HEK293T (cell line): Measurements from ENCODE around the gene UGGT1.

Experiments
- CTCF ChIA-PET: fragments of 350-600 bp; formaldehyde crosslinking; extraction: SDS; loops from one replicate; lab custom pipeline; 2021; ENCODE audit warnings: antibody characterized with exemption, inconsistent platforms; lab: Yijun Ruan, JAX
- POLR2A ChIA-PET: fragments of 350-600 bp; formaldehyde crosslinking; extraction: SDS; loops from one replicate; lab custom pipeline; 2020; ENCODE audit warnings: antibody characterized with exemption, inconsistent platforms; lab: Yijun Ruan, JAX
- DNase-seq: peaks from one replicate; pipeline ENCODE4 v3.0.0; 2012; ENCODE audit warnings: mixed read lengths; ENCODE audit errors: extremely low spot score
- ARNT ChIP-seq: fragments of 450-650 bp; IDR thresholded peaks from 2 replicates; pipeline ENCODE4 v1.6.1; 2017; ENCODE audit warnings: mild to moderate bottlenecking
- BHLHE40 ChIP-seq: fragments of 450-650 bp; IDR thresholded peaks from 2 replicates; pipeline ENCODE4 v1.6.1; 2016; ENCODE audit warnings: mild to moderate bottlenecking, moderate library complexity, borderline replicate concordance
- CTBP1 ChIP-seq: fragments of 450-650 bp; IDR thresholded peaks from 2 replicates; pipeline ENCODE4 v1.6.1; 2016; ENCODE audit warnings: borderline replicate concordance
- ELF4 ChIP-seq: fragments of 450-650 bp; IDR thresholded peaks from 2 replicates; pipeline ENCODE4 v1.6.1; 2017; ENCODE audit warnings: antibody characterized with exemption
- FOXA1 ChIP-seq: fragments of 450-650 bp; IDR thresholded peaks from 2 replicates; pipeline ENCODE4 v1.6.1; 2016; ENCODE audit warnings: mild to moderate bottlenecking
- FOXK2 ChIP-seq: fragments of 450-650 bp; IDR thresholded peaks from 2 replicates; pipeline ENCODE4 v1.6.1; 2016; ENCODE audit warnings: mild to moderate bottlenecking
- FOXM1 ChIP-seq: fragments of 450-650 bp; IDR thresholded peaks from 2 replicates; pipeline ENCODE4 v1.6.1; 2017; ENCODE audit warnings: mild to moderate bottlenecking, borderline replicate concordance
- HDGF ChIP-seq: fragments of 450-650 bp; IDR thresholded peaks from 2 replicates; pipeline ENCODE4 v1.6.1; 2017; ENCODE audit warnings: antibody characterized with exemption, borderline replicate concordance
- L3MBTL2 ChIP-seq: fragments of 450-650 bp; conservative IDR thresholded peaks from 2 replicates; pipeline ENCODE4 v1.6.1; 2016; ENCODE audit warnings: mild to moderate bottlenecking
- LEF1 ChIP-seq: fragments of 450-650 bp; IDR thresholded peaks from 2 replicates; pipeline ENCODE4 v1.6.1; 2017; ENCODE audit warnings: mild to moderate bottlenecking, borderline replicate concordance
- NFRKB ChIP-seq: fragments of 450-650 bp; IDR thresholded peaks from 2 replicates; pipeline ENCODE4 v1.6.1; 2016; ENCODE audit warnings: mild to moderate bottlenecking, moderate library complexity
- PKNOX1 ChIP-seq: fragments of 450-650 bp; IDR thresholded peaks from 2 replicates; pipeline ENCODE4 v1.6.1; 2016
- SP1 ChIP-seq: fragments of 450-650 bp; IDR thresholded peaks from 2 replicates; pipeline ENCODE4 v1.6.1; 2017
- SUZ12 ChIP-seq: fragments of 450-650 bp; IDR thresholded peaks from 2 replicates; pipeline ENCODE4 v1.6.1; 2016; ENCODE audit warnings: mild to moderate bottlenecking
- TARDBP ChIP-seq: fragments of 450-650 bp; IDR thresholded peaks from 2 replicates; pipeline ENCODE4 v1.6.1; 2016
- ZNF384 ChIP-seq: fragments of 450-650 bp; IDR thresholded peaks from 2 replicates; pipeline ENCODE4 v1.6.1; 2016

The UGGT1 gene

GRCh38 chr2:128159437-128159836, 68.4 kb downstream of the UGGT1 start:
- no peak for DNase-seq
- TF ChIP-seq LEF1: no peak
- TF ChIP-seq HDGF: no peak
- no peak for TF ChIP-seq BHLHE40
- TF ChIP-seq L3MBTL2: no peak
- no peak for TF ChIP-seq SUZ12
- TF ChIP-seq FOXM1: no peak
- TF ChIP-seq FOXA1: no peak
- POLR2A ChIA-PET: no interaction called here
- CTCF ChIA-PET: no interaction called here

- CTCF ChIA-PET: no interaction called here
Observed at GRCh38 chr2:128160616-128161275, 69.7 kb downstream of the UGGT1 start.

GRCh38 chr2:128162266-128162665, 71.3 kb downstream of the UGGT1 start:
- ChIA-PET CTCF (no interaction called here), POLR2A (no interaction called here)
- TF ChIP-seq L3MBTL2 (no peak), CTBP1 (no peak), BHLHE40 (no peak), ZNF384 (no peak), FOXK2 (no peak), ELF4 (no peak), TARDBP (no peak), FOXM1 (no peak), HDGF (no peak), SUZ12 (no peak), LEF1 (no peak)
- no peak for DNase-seq

More at GRCh38 chr2:128160616-128161275, 69.7 kb downstream of the UGGT1 start:
- DNase-seq: no peak
- TF ChIP-seq TARDBP (no peak), L3MBTL2 (no peak), FOXM1 (no peak), FOXA1 (no peak), NFRKB (no peak), HDGF (no peak), ZNF384 (no peak), PKNOX1 (no peak), SUZ12 (no peak), CTBP1 (no peak)
- POLR2A ChIA-PET: no interaction called here

- ChIA-PET POLR2A (no interaction called here), CTCF (no interaction called here)
- no peak for TF ChIP-seq HDGF
- no peak for TF ChIP-seq ELF4
- no peak for TF ChIP-seq BHLHE40
- TF ChIP-seq ARNT: no peak
- TF ChIP-seq SP1: no peak
- no peak for TF ChIP-seq PKNOX1
- TF ChIP-seq NFRKB: no peak
- no peak for TF ChIP-seq L3MBTL2
- no peak for TF ChIP-seq FOXK2
- no peak for TF ChIP-seq SUZ12
- no peak for TF ChIP-seq ZNF384
- no peak for DNase-seq
Observed at GRCh38 chr2:128164311-128164710, 73.3 kb downstream of the UGGT1 start.

- TF ChIP-seq FOXK2: no peak
- TF ChIP-seq L3MBTL2: no peak
- no peak for TF ChIP-seq ELF4
- TF ChIP-seq FOXA1: no peak
- TF ChIP-seq HDGF: no peak
- TF ChIP-seq FOXM1: no peak
- no peak for TF ChIP-seq LEF1
- TF ChIP-seq BHLHE40: no peak
- no peak for TF ChIP-seq SUZ12
- no peak for TF ChIP-seq ZNF384
- no peak for TF ChIP-seq PKNOX1
- TF ChIP-seq CTBP1: no peak
- no peak for TF ChIP-seq ARNT
- no peak for TF ChIP-seq TARDBP
- no peak for TF ChIP-seq SP1
- TF ChIP-seq NFRKB: no peak
- POLR2A ChIA-PET: no interaction called here
- CTCF ChIA-PET: no interaction called here
- DNase-seq: no peak
Observed at GRCh38 chr2:128166746-128167353, 75.8 kb downstream of the UGGT1 start.

GRCh38 chr2:128169094-128169493, 78.1 kb downstream of the UGGT1 start:
- DNase-seq: no peak
- no peak for TF ChIP-seq TARDBP
- no peak for TF ChIP-seq LEF1
- no peak for TF ChIP-seq PKNOX1
- no peak for TF ChIP-seq FOXK2
- TF ChIP-seq HDGF: no peak
- ChIA-PET POLR2A (no interaction called here), CTCF (no interaction called here)
